Bronchial epithelial cell (primary cell): ENCODE results near the gene FRMD3. TPM values are rescaled to one million over a fixed set of nuclear protein-coding genes. Genes with fewer than 3 reads are reported as not detected.

Source experiments
- DNase-seq: peaks from one replicate; pipeline ENCODE4 v3.0.0-alpha.2; 2010; ENCODE audit warnings: low read depth
- FAIRE-seq: peaks from 2 replicates; lab custom pipeline; 2011; peaks lifted over from hg19 to GRCh38; lab: Jason Lieb, UNC
- H3K27me3 ChIP-seq: 2 replicates; pipeline ENCODE4 v1.5.1; 2011; ENCODE audit warnings: low read length; ENCODE audit not compliant: control insufficient read depth, insufficient read depth
- H3K36me3 ChIP-seq: 2 replicates; pipeline ENCODE4 v1.5.1; 2011; ENCODE audit warnings: low read length; ENCODE audit not compliant: control insufficient read depth, insufficient read depth
- H3K4me3 ChIP-seq: 2 replicates; pipeline ENCODE4 v1.5.1; 2011; ENCODE audit warnings: mild to moderate bottlenecking, low read depth, low read length, control low read depth
- total RNA-seq: library from RNA; depleted of rRNA; stranded (reverse); fragments of >200 nt; gene quantifications from 2 replicates; pipeline ENCODE4 v1.2.1, GENCODE V29; 2014
- TF ChIP-seq, protein P1 (sequence below): IDR thresholded peaks from 2 replicates; pipeline ENCODE4 v1.5.1; 2011; ENCODE audit warnings: mild to moderate bottlenecking, moderate library complexity, low read length, control low read depth, inconsistent platforms; ENCODE audit not compliant: insufficient read depth, severe bottlenecking

FRMD3 gene
- total RNA-seq, 1 donor from 2014 or later = under 0.01 TPM

DNA sequence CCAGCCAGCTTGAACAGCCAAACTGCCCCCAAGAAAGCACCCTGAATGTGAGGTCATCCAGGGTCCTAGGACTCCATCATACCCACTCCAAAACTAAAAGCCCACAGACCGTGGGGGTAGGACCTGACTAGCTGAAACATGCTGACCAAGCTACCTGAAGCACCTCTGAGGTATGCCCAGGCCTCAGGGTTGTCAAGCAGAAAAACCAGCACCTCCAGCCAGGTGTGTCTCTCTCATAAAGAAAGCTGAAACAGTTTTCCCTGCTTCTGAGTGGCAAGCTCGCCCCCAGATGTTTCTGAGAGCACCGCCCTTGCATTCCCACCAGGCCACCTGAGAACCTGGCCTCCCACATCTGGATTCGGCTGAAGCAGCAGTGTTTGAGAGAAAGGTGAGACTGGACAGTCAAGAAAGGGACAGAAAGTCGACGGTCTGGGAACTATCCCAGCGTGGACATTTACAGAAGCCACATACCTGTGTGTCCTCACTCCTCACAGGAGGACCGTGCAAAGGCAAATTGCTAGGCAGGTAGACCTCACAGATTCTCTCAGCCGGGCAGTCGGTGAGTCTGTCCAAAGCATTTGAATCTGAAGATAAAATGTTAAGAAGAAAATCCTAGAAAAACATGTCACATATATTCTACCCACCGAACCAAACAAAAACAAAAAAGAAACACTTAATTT lies 319.6 kb downstream of the FRMD3 start:
- FAIRE-seq = no peak
- DNase-seq = peak; percentile 22
- TF ChIP-seq, protein P1, sequence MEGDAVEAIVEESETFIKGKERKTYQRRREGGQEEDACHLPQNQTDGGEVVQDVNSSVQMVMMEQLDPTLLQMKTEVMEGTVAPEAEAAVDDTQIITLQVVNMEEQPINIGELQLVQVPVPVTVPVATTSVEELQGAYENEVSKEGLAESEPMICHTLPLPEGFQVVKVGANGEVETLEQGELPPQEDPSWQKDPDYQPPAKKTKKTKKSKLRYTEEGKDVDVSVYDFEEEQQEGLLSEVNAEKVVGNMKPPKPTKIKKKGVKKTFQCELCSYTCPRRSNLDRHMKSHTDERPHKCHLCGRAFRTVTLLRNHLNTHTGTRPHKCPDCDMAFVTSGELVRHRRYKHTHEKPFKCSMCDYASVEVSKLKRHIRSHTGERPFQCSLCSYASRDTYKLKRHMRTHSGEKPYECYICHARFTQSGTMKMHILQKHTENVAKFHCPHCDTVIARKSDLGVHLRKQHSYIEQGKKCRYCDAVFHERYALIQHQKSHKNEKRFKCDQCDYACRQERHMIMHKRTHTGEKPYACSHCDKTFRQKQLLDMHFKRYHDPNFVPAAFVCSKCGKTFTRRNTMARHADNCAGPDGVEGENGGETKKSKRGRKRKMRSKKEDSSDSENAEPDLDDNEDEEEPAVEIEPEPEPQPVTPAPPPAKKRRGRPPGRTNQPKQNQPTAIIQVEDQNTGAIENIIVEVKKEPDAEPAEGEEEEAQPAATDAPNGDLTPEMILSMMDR = no peak
- Histone ChIP-seq H3K27me3 (no peaks in the 10 kb centered on the region), H3K36me3 (no peaks in the 10 kb centered on the region), H3K4me3 (no peak overlapping the region)

DNA sequence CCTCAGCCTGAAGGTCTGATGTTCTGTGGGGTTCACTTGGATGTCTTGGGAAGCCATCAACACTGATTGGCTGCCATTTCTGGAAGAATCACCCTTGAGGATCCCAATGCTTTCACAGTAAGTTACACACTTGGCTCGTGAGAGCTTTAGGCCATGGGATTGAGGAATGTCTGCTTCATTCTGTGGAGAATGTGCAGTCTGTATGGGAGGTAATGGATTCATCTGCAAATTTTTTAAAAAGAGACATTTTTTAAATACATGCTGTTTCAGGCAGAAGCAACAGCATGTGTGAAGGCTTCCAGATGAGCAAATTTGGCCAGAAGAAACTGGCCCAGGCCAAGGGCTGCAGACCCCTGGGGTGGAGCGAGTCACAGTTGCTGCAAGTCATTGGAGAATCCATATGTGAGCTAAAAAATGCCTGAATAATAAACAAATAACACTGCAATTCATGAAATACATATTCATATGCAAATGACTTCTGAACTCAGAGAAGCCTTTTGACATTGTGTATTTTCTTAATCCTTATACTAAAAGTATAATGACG lies 328.9 kb downstream of the FRMD3 start:
- no peak overlapping the region for H3K4me3 ChIP-seq
- no peaks in the 10 kb centered on the region for H3K27me3 ChIP-seq
- no peaks in the 10 kb centered on the region for H3K36me3 ChIP-seq
- no peak for DNase-seq
- TF ChIP-seq, protein P1 = no peak
- FAIRE-seq = peak; percentile 40

DNA sequence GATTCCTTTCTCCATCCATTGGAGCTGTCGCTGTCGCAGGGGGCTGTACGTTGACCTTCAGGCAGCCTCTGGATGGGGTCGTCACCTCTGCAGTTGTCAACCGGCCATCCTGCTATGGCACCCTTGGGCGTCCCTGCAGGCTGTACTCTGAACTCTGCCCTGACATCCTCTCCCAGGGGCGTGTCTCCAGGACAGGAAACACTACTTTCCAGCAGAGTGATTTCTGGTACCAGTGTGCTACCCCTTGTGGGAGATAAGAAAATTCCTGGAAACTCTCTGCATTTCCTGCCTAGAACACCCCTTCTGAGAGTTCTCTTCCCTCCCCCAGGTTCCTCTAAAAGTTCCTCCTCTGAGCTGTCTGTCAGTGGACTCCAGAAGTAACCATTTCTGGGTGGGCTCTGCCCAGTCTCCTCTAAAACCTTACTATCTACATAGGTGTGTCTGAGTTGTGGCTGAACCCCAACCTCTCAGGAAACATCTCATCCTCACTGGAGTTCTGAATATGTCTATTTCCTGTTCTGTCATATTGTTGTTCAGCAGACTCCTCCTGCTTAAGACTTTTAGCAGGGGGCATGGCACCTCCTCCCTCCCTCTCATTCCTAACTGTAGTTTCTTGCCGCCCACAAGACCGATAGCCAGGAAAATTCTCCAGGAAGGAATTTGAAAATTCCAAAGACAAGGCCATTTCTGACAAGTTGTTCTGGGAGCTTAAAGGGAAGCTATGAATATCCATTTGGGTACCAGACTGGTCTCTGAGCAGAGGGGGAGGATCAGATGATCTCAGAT lies 329.9 kb downstream of the FRMD3 start:
- no peak overlapping the region for H3K4me3 ChIP-seq
- TF ChIP-seq, protein P1 = no peak
- DNase-seq = no peak
- no peak for FAIRE-seq
- no peaks in the 10 kb centered on the region for H3K27me3 ChIP-seq
- no peaks in the 10 kb centered on the region for H3K36me3 ChIP-seq

DNA sequence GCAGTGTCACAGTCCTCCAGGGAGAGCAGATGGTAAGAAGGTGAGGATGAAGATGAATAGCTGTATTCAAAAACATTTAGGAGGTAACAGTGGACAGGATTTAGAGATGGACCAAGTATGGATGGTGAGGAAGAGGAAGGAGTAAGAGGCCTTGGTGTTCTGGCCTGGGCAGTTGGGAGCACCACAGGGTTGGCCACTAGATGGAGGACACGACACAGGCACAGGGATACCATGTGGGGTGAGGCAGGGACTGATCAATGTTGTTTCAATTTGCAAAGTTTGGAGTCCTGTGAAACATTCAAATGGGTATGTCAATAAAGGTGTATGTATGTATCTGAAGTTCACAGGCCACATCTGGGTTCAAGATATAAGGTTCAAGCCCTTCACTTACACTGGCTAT lies 334.2 kb downstream of the FRMD3 start:
- no peak overlapping the region for H3K4me3 ChIP-seq
- TF ChIP-seq, protein P1 = peak; percentile 19
- DNase-seq (no peak), FAIRE-seq (no peak)
- H3K27me3 ChIP-seq = no peaks in the 10 kb centered on the region
- H3K36me3 ChIP-seq = no peaks in the 10 kb centered on the region

DNA sequence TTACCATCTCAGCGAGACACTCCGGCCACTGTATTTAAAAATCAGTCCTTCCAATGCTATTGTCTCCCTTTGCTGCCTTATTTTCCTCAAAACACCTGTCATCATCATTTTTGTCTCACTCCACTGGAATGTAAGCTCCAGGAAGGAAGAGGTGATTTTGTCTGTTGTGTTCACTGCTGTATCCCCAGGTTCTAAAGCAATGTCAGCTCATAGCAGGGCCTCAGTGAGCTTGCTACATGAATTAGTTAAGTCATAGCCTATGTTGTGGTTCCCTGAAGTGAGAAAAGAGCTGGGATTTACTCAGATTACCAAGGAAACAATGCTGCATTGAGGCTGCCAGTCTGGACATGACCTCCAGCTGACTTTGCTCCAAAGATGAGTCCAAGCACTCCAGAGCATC lies 337.7 kb downstream of the FRMD3 start:
- Histone ChIP-seq H3K4me3 (no peak overlapping the region), H3K27me3 (peaks cover 3% of the 10 kb centered on the region), H3K36me3 (no peaks in the 10 kb centered on the region)
- FAIRE-seq (peak; percentile 40), DNase-seq (no peak)
- TF ChIP-seq, protein P1 = no peak
